ENCODE results near the gene GNPTAB. TPM values are rescaled to one million over a fixed set of nuclear protein-coding genes. Genes with fewer than 3 reads are reported as not detected.
"Not testable (repeated sequence)": the region's sequence is repeated elsewhere in the genome, so short reads cannot be mapped to it uniquely, and the experiment has no call there.

The GNPTAB gene
- total RNA-seq, 2 donors from 2014 or later, result 15.5 to 27.2 TPM

DNA sequence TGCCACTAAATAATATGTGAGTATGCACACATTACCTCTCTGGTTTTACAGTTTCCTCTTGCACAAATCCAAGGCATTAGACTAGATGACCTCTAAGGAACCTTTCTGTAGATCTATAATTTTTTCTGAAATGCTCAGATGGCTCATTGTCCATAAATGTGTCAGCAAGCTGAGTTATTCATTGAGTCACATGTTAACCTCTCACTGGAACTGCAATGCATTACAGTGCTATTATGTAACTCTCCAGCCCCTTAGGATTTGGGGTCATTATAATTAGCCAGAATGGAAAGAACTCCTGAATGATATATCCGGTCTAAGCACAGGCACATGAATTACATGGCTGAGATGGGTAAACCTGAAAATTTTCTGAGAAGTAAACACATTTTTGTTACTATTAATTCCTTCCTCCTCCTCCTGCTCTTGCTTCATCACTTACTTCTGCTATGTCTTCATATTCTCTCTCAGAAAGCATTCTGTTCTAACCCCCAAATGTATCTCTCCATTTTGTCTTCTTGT, 26.3 kb upstream of the GNPTAB start:
- Histone ChIP-seq H3K4me1 (peaks cover 8% of the 10 kb centered on the region), H3K9me3 (no peaks in the 10 kb centered on the region), H3K27me3 (no peaks in the 10 kb centered on the region), H3K36me3 (replicated peaks in 1 of 2; ENCODE audit: insufficient read depth in 1 of 2, low read depth in 2 of 2) (no peaks in the 10 kb centered on the region), H3K27ac (no peak overlapping the region), H3K4me3 (no peak overlapping the region)
- TF ChIP-seq, protein P1, sequence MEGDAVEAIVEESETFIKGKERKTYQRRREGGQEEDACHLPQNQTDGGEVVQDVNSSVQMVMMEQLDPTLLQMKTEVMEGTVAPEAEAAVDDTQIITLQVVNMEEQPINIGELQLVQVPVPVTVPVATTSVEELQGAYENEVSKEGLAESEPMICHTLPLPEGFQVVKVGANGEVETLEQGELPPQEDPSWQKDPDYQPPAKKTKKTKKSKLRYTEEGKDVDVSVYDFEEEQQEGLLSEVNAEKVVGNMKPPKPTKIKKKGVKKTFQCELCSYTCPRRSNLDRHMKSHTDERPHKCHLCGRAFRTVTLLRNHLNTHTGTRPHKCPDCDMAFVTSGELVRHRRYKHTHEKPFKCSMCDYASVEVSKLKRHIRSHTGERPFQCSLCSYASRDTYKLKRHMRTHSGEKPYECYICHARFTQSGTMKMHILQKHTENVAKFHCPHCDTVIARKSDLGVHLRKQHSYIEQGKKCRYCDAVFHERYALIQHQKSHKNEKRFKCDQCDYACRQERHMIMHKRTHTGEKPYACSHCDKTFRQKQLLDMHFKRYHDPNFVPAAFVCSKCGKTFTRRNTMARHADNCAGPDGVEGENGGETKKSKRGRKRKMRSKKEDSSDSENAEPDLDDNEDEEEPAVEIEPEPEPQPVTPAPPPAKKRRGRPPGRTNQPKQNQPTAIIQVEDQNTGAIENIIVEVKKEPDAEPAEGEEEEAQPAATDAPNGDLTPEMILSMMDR (IDR thresholded peaks at IDR 0.05), result no peak
- no peak for TF ChIP-seq POLR2A (IDR thresholded peaks at IDR 0.05)
- ATAC-seq (no peak), DNase-seq (no peak)
- 74 to 78% methylated on average over 1 of the region's 1 CpG for whole genome bisulfite sequencing, 2 donors
- intact Hi-C loops (cut with DNase I), result no loop called here

DNA sequence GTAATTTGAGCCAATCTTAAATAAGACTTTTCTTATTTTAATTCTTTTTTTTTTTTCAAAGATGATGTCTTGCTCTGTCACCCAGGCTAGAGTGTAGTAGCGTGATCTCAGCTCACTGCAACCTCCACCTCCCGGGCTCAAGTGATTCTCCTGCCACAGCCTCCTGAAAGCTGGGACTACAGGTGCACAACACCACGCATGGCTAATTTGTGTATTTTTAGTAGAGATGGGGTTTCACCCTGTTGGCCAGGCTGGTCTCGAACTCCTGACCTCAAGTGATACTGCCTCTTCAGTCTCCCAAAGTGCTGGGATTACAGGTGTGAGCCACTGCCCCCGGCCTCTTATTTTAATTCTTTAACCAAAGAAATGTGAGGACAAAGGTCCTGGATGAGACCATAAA, 25.9 kb upstream of the GNPTAB start:
- H3K27ac ChIP-seq; H3K9me3 ChIP-seq; intact Hi-C loops (cut with DNase I); H3K4me1 ChIP-seq; H3K4me3 ChIP-seq; DNase-seq; H3K27me3 ChIP-seq; H3K36me3 ChIP-seq (replicated peaks in 1 of 2; ENCODE audit: insufficient read depth in 1 of 2, low read depth in 2 of 2); ATAC-seq: not testable (repeated sequence)
- WGBS, 2 donors, result 92 to 98% methylated on average over 5 of the region's 5 CpGs

DNA sequence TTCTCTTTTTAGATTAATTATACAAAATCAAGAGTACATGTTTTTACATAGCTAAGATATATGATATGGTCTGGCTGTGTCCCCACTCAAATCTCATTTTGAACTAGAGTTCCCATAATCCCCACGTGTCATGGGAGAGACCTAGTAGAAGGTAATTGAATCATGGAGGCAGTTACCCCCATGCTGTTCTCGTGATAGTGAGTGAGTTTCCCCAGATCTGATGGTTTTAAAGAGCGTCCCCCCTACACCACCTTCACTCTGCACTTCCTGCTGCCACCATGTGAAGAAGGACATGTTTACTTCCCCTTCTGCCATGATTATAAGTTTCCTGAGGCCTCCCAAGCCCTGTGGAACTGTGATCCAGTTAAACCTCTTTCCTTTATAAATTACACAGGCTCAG, 25.2 kb upstream of the GNPTAB start:
- intact Hi-C loops (cut with DNase I), result no loop called here
- Histone ChIP-seq H3K27me3 (no peaks in the 10 kb centered on the region), H3K27ac (no peak overlapping the region), H3K4me3 (no peak overlapping the region), H3K4me1 (peaks cover 8% of the 10 kb centered on the region), H3K36me3 (replicated peaks in 1 of 2; ENCODE audit: insufficient read depth in 1 of 2, low read depth in 2 of 2) (no peaks in the 10 kb centered on the region), H3K9me3 (no peaks in the 10 kb centered on the region)
- DNase-seq (no peak), ATAC-seq (no peak)
- 80 to 83% methylated on average over 3 of the region's 3 CpGs for WGBS, 2 donors
- TF ChIP-seq, protein P1 (IDR thresholded peaks at IDR 0.05), result no peak
- no peak for TF ChIP-seq POLR2A (IDR thresholded peaks at IDR 0.05)

DNA sequence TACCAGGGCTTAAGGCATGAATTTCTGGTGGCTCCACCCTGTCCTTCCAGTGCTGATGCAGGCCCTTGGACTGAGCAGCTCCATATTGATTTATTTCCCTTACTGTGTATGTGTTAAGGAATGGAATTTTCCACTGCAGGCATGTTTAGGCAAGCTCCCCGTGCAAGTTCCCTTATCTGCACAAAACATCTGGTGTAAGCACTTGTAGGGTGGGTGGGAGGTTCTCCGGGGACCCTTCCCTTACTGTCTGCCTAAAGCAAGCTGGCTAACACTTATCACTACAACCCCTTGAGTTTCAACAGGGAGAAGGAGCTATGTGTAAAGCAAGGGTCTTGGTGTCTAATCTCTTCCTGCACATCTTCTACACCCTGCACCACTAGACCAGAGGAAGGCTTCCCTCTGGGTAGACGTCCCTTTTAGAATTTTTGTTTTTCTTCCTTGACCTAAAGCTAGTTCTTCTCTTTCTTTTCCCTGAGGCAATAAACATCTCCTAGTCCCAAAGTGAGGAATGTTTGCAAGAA, 24.7 kb upstream of the GNPTAB start:
- 11 to 20% methylated on average over 3 of the region's 3 CpGs for WGBS, 2 donors
- DNase-seq (no peak), ATAC-seq (no peak)
- intact Hi-C loops (cut with DNase I), result no loop called here
- Histone ChIP-seq H3K27ac (no peak overlapping the region), H3K36me3 (replicated peaks in 1 of 2; ENCODE audit: insufficient read depth in 1 of 2, low read depth in 2 of 2) (no peaks in the 10 kb centered on the region), H3K4me1 (peaks cover 8% of the 10 kb centered on the region), H3K9me3 (no peaks in the 10 kb centered on the region), H3K4me3 (no peak overlapping the region), H3K27me3 (no peaks in the 10 kb centered on the region)
- TF ChIP-seq POLR2A (IDR thresholded peaks at IDR 0.05), result no peak
- TF ChIP-seq, protein P1 (IDR thresholded peaks at IDR 0.05), result no peak

DNA sequence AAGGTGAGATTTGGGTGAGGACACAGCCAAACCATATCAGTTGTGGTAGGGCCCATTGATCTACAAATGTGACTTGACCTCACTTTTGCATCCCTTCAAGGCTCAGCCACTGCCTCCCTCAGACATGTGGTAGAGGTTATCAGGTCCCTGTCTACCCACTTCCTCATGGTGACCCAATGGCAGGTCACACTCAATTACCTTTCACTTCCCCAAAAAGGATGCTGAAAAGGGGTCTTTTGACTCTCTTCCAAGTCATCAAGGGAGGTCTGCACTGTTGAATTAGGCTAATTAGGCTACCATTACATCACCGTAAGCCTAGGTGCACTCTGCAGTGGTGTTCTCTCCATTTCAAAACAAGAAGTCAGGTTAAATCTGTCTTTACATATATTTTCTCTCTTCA, 24.0 kb upstream of the GNPTAB start:
- 93 to 96% methylated on average over 1 of the region's 1 CpG for WGBS, 2 donors
- no peak for ATAC-seq

More for the DNA sequence above, 24.0 kb upstream of the GNPTAB start:
- Histone ChIP-seq H3K4me3 (no peak overlapping the region), H3K36me3 (replicated peaks in 1 of 2; ENCODE audit: insufficient read depth in 1 of 2, low read depth in 2 of 2) (no peaks in the 10 kb centered on the region), H3K27ac (no peak overlapping the region), H3K4me1 (peaks cover 8% of the 10 kb centered on the region), H3K27me3 (no peaks in the 10 kb centered on the region), H3K9me3 (no peaks in the 10 kb centered on the region)
- no peak for DNase-seq
- TF ChIP-seq POLR2A (IDR thresholded peaks at IDR 0.05), result no peak
- TF ChIP-seq, protein P1 (IDR thresholded peaks at IDR 0.05), result no peak
- intact Hi-C loops (cut with DNase I), result no loop called here
